GM06990 (cell line): Measurements from ENCODE around the gene TRIM49C.
"Not testable (repeated sequence)": the region's sequence is repeated elsewhere in the genome, so short reads cannot be mapped to it uniquely, and the experiment has no call there.

Experiments used
- DNase-seq: peaks from one replicate; pipeline ENCODE4 v3.0.0-alpha.2; 2011; ENCODE audit not compliant: insufficient read length; ENCODE audit errors: extremely low read depth
- H3K27me3 ChIP-seq: replicated peaks from 2 replicates; pipeline ENCODE4 v1.6.0; 2011; ENCODE audit warnings: low read length; ENCODE audit not compliant: control insufficient read depth, insufficient read depth
- H3K36me3 ChIP-seq: 2 replicates; pipeline ENCODE4 v1.5.1; 2011; ENCODE audit warnings: low read length; ENCODE audit not compliant: control insufficient read depth, insufficient read depth
- H3K4me3 ChIP-seq: replicated peaks from 2 replicates; pipeline ENCODE4 v1.5.1; 2011; ENCODE audit warnings: low read depth, mild to moderate bottlenecking, control low read depth, low read length

TRIM49C gene, protein sequence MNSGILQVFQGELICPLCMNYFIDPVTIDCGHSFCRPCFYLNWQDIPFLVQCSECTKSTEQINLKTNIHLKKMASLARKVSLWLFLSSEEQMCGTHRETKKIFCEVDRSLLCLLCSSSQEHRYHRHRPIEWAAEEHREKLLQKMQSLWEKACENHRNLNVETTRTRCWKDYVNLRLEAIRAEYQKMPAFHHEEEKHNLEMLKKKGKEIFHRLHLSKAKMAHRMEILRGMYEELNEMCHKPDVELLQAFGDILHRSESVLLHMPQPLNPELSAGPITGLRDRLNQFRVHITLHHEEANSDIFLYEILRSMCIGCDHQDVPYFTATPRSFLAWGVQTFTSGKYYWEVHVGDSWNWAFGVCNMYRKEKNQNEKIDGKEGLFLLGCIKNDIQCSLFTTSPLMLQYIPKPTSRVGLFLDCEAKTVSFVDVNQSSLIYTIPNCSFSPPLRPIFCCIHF

DNA sequence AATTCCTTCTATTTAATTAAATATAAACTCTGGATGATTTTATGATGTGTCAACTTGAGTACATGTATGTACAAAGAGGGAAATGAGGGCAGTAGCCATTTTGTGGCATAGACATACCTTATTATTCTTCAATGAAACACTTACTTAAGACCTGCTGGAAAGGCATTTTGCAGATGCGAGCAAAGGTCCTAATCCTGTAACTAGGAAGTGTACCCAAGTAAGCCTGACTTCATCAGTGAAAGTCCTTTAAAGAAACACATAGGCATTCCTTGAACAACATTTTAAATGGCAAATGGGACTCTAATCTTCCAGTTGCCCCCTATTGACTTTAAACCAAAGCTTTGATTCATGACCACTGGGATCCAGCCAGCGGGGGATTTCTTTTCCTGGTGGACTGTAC lies at the start of gene TRIM49C:
TSS of gene TRIM49C (plus strand) at position 301 of the 400 bp plus-strand sequence. CDS start 4,106 bp downstream, outside the sequence.
- not testable (repeated sequence) for H3K36me3 ChIP-seq, H3K4me3 ChIP-seq, H3K27me3 ChIP-seq, DNase-seq

DNA sequence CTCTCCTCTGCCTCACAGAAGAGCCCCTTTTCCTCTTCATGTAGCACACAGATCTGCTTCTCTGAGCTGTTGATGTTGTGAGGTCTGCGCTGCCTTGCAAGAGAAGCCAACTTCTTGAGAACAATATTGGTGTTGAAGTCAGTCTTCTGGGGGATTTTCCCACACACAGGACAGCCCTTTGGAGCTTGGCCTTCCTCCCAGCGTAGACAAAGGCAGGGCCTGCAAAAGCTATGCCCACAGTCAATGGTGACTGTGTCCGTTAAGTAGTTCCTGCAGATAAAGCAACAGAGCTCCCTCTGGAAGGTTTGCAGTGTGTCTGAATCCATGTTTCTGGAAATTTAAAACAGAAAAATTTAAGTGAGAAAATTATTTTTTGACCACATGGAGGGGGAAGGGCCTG lies 6.7 kb upstream of the TRIM49C start:
- not testable (repeated sequence) for H3K27me3 ChIP-seq, DNase-seq

DNA sequence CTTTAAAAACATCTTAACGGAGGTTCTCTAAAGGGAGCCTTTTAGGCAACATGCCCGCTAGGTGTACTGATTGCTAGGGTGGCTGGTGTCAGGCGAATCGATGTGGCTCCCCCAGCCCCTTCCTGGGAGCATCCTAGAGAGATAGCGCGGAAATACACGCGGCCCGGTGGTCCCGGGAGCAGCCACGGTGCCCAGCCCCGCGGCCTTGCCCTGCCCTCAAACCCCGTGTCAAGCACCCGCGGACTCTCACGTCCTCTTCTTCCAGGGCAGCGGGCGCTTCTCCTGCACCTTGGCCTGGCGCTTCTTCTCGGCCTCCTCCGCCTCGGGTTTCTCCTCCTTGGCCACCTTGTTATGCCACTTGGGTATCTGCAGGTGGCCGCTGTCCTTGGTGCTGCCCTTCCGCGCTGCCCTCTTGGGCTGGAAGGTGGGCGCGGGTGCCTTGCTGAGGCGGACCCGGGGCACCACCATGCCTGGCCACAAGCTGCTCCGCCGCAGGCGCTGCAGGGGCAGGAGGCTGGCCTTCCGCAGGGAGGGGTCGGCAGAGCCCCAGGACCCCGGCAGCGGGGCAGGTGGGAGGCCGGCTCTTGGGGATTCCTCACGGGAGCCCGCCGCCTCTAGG lies 20.8 kb downstream of the TRIM49C start:
- H3K36me3 ChIP-seq, DNase-seq, H3K27me3 ChIP-seq, H3K4me3 ChIP-seq: not testable (repeated sequence)

More for the DNA sequence above, 6.7 kb upstream of the TRIM49C start:
- H3K4me3 ChIP-seq, H3K36me3 ChIP-seq: not testable (repeated sequence)

DNA sequence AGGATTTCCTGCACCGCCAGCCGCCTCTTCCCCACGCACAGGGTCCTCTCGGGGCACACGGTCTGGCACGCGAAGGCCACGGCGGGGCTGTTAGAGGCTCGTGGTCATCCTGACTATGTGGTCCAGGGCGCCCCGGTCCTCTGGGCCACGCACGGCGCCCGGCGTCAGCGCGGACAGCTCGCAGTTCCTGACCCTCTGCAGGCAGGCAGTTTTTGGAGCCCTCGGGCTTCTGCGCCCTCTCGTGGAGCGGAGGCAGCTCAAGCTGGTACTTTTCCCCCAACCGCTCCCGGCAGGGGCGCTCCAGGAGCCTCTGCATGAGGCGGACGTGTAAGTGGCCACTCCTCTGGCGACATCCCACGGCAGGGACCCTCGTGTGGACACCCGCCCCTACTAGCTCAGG lies 21.4 kb downstream of the TRIM49C start:
- not testable (repeated sequence) for H3K4me3 ChIP-seq, H3K27me3 ChIP-seq, H3K36me3 ChIP-seq, DNase-seq

DNA sequence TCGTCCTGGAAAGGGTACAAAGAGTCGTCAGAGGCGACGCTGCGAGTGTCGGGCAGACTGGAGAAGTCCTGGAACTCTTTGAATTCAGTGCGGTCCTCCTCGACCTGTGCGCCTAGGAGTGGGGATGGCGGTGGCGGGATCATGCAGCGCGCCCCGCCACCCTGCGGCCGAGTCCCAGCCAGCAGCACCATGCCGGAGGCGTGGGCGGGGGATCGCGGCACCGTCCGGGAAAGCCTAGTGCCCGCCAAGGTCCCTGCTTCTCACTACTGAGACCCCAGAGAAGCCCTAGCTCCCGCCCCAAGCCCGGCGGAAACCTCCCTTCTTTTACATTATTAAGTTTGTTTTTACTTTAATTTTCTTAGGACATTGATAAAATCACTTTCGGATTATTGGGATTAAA lies 22.6 kb downstream of the TRIM49C start:
- H3K4me3 ChIP-seq, DNase-seq, H3K36me3 ChIP-seq, H3K27me3 ChIP-seq: not testable (repeated sequence)

DNA sequence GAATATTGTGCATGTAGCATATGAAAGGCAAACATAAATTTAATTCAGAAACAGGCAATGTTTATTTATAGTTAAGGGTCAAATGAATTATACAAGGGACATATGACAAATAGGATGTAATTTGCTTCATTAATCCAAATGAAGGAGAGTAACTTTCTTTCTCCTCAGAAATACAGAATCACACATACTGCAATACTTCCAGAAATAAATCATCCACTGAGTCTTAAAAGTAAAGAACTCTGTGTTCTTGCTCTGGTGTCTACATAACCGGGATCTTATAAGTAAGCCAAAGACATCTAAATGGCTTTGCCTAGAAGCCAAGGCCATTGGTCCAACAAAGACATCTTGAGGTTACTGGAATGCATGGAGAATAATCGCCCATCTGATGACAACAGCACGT lies 54.7 kb downstream of the TRIM49C start, which contains the start of gene UBTFL1:
TSS of gene UBTFL1 (plus strand) at position 301 of the 400 bp plus-strand sequence. CDS start at position 301, 0 bp downstream.
- not testable (repeated sequence) for DNase-seq, H3K36me3 ChIP-seq, H3K27me3 ChIP-seq, H3K4me3 ChIP-seq

DNA sequence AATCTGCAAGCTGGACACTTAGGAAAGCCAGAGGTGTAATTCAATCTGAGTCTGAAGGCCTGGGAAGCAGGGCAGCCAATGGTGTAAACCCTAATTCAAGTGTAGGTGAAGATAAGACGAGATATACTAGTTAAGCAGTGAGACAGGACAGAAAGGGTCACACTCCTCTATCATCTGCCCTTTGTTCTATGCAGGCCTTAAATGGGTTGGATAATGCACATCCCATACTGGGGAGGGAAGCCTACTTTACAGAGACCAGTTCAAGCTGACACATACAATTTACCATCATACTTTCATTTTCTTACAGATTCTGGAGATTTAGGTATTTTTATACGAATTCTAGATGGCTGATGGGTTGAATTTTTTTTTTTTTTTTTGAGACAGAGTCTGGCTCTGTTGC lies 57.8 kb downstream of the TRIM49C start:
- not testable (repeated sequence) for H3K27me3 ChIP-seq, H3K4me3 ChIP-seq, H3K36me3 ChIP-seq, DNase-seq
